ENCODE data around the gene JSRP1.

JSRP1 gene

GRCh38 chr19:2221250-2221831, 34.9 kb downstream of the JSRP1 start:
- DNase-seq (ENCODE audit: low spot score) (no peak), ATAC-seq (ENCODE audit: low read depth) (no peak)
- TF ChIP-seq CTCF (IDR thresholded peaks at IDR 0.05; ENCODE audit: poor library complexity, severe bottlenecking), result no peak
- no peaks in the 10 kb centered on the region for H3K27me3 ChIP-seq (ENCODE audit: insufficient read depth, poor library complexity, severe bottlenecking)
- no peaks in the 10 kb centered on the region for H3K9me3 ChIP-seq (ENCODE audit: severe bottlenecking)
- H3K4me1 ChIP-seq (ENCODE audit: insufficient read depth, poor library complexity, severe bottlenecking), result no peaks in the 10 kb centered on the region
- H3K4me3 ChIP-seq (ENCODE audit: severe bottlenecking), result no peak overlapping the region
- H3K27ac ChIP-seq (ENCODE audit: poor library complexity, severe bottlenecking), result no peak overlapping the region
- H3K36me3 ChIP-seq (ENCODE audit: low read depth), result peaks cover 56% of the 10 kb centered on the region

DNA sequence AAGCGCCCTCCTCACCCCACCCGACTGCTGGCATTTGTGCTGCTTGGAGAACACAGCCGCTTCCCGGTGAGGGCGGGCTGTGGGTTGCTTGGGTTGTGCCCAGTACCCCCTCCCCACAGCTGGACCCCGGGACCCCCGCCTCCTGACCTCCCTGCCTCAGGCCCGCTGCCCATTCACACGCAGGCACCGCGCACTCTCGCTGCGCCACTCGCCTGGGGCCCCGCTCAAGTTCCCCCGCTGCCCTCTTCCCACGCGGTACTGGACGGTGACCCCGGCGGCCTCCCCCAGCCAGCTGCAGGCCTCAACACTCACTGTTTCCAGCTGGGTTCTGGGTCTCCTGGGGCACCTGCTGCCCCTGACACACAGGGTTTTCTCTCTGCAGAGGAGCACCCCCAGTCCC, 36.5 kb downstream of the JSRP1 start:
- no peak for DNase-seq (ENCODE audit: low spot score)
- peaks cover 62% of the 10 kb centered on the region for H3K36me3 ChIP-seq (ENCODE audit: low read depth)
- no peak for TF ChIP-seq CTCF (IDR thresholded peaks at IDR 0.05; ENCODE audit: poor library complexity, severe bottlenecking)
- H3K27me3 ChIP-seq (ENCODE audit: insufficient read depth, poor library complexity, severe bottlenecking), result no peaks in the 10 kb centered on the region
- no peaks in the 10 kb centered on the region for H3K4me1 ChIP-seq (ENCODE audit: insufficient read depth, poor library complexity, severe bottlenecking)
- no peaks in the 10 kb centered on the region for H3K9me3 ChIP-seq (ENCODE audit: severe bottlenecking)
- H3K27ac ChIP-seq (ENCODE audit: poor library complexity, severe bottlenecking), result no peak overlapping the region
- ATAC-seq (ENCODE audit: low read depth), result no peak
- no peak overlapping the region for H3K4me3 ChIP-seq (ENCODE audit: severe bottlenecking)

GRCh38 chr19:2217591-2217990, 38.6 kb downstream of the JSRP1 start:
- no peak for TF ChIP-seq CTCF (IDR thresholded peaks at IDR 0.05; ENCODE audit: poor library complexity, severe bottlenecking)
- Histone ChIP-seq H3K36me3 (ENCODE audit: low read depth) (peaks cover 76% of the 10 kb centered on the region), H3K4me1 (ENCODE audit: insufficient read depth, poor library complexity, severe bottlenecking) (no peaks in the 10 kb centered on the region), H3K27ac (ENCODE audit: poor library complexity, severe bottlenecking) (no peak overlapping the region), H3K27me3 (ENCODE audit: insufficient read depth, poor library complexity, severe bottlenecking) (no peaks in the 10 kb centered on the region), H3K4me3 (ENCODE audit: severe bottlenecking) (no peak overlapping the region), H3K9me3 (ENCODE audit: severe bottlenecking) (no peaks in the 10 kb centered on the region)
- ATAC-seq (ENCODE audit: low read depth) (no peak), DNase-seq (ENCODE audit: low spot score) (no peak)

DNA sequence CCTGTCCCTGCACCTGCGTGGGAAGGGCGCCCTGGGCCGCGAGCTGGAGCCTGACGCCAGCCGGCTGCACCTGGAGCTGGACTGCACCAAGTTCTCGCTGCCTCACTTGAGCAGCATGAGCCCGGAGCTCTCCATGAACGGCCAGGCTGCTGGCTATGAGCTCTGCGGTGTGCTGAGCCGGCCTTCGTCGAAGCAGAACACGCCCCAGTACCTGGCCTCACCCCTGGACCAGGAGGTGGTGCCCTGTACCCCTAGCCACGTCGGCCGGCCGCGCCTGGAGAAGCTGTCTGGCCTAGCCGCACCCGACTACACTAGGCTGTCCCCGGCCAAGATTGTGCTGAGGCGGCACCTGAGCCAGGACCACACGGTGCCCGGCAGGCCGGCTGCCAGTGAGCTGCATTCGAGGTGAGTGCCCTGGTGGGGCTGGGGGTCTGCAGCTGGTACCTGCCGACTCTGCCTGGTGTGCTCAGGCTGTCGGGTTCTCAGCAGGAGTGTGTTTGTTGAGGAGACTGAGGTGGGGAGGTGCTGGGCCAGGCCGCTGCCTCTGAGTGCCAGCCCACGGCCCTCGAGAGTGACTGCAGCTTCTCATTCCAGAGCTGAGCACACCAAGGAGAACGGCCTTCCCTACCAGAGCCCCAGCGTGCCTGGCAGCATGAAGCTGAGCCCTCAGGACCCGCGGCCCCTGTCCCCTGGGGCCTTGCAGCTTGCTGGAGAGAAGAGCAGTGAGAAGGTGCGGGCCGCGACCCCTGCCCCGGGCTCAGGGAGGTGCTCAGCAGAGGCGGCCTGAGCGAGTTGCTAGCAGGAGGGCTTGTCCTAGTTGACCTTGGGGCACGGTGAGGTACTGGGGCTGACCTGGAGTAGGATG, 39.6 kb downstream of the JSRP1 start:
- H3K9me3 ChIP-seq (ENCODE audit: severe bottlenecking), result no peaks in the 10 kb centered on the region
- H3K36me3 ChIP-seq (ENCODE audit: low read depth), result peaks cover 77% of the 10 kb centered on the region
- no peak for ATAC-seq (ENCODE audit: low read depth)
- DNase-seq (ENCODE audit: low spot score), result no peak
- H3K27ac ChIP-seq (ENCODE audit: poor library complexity, severe bottlenecking), result no peak overlapping the region
- no peaks in the 10 kb centered on the region for H3K27me3 ChIP-seq (ENCODE audit: insufficient read depth, poor library complexity, severe bottlenecking)
- no peaks in the 10 kb centered on the region for H3K4me1 ChIP-seq (ENCODE audit: insufficient read depth, poor library complexity, severe bottlenecking)
- no peak for TF ChIP-seq CTCF (IDR thresholded peaks at IDR 0.05; ENCODE audit: poor library complexity, severe bottlenecking)
- no peak overlapping the region for H3K4me3 ChIP-seq (ENCODE audit: severe bottlenecking)

DNA sequence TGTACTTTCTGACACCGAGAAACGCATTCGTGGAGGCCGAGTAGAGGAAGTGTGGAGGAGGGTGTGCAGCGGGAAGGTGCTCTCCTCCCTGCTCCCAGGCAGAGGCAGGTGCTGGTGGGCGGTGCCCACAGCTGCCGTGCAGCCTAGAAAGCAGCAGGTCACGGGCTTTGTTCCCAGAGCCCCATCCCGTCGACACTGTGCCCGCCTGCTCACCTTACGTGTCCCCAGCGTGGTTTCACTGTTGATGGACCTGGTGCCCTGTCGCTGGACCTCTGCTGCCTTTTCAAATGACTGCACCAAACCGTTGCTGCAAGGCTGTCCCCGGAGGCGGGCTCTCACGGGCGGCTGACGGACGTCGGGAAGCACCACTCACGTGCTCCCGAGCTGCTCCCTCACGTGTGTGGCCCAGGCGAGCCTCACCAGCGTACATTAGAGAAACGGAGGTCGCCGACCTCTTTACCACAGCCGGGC, 40.9 kb downstream of the JSRP1 start:
- Histone ChIP-seq H3K9me3 (ENCODE audit: severe bottlenecking) (no peaks in the 10 kb centered on the region), H3K27me3 (ENCODE audit: insufficient read depth, poor library complexity, severe bottlenecking) (no peaks in the 10 kb centered on the region), H3K36me3 (ENCODE audit: low read depth) (peaks cover 75% of the 10 kb centered on the region), H3K4me3 (ENCODE audit: severe bottlenecking) (no peak overlapping the region), H3K27ac (ENCODE audit: poor library complexity, severe bottlenecking) (no peak overlapping the region), H3K4me1 (ENCODE audit: insufficient read depth, poor library complexity, severe bottlenecking) (no peaks in the 10 kb centered on the region)
- ATAC-seq (ENCODE audit: low read depth) (no peak), DNase-seq (ENCODE audit: low spot score) (no peak)
- TF ChIP-seq CTCF (IDR thresholded peaks at IDR 0.05; ENCODE audit: poor library complexity, severe bottlenecking), result no peak

All from RWPE2 (cell line).